ENCODE data around the gene ADIPOR2. TPM values are rescaled to one million over a fixed set of nuclear protein-coding genes. Genes with fewer than 3 reads are reported as not detected.

Gene ADIPOR2
- total RNA-seq, 4 donors from 2014 or later = 46.0 to 59.3 (median 52.4) TPM

DNA sequence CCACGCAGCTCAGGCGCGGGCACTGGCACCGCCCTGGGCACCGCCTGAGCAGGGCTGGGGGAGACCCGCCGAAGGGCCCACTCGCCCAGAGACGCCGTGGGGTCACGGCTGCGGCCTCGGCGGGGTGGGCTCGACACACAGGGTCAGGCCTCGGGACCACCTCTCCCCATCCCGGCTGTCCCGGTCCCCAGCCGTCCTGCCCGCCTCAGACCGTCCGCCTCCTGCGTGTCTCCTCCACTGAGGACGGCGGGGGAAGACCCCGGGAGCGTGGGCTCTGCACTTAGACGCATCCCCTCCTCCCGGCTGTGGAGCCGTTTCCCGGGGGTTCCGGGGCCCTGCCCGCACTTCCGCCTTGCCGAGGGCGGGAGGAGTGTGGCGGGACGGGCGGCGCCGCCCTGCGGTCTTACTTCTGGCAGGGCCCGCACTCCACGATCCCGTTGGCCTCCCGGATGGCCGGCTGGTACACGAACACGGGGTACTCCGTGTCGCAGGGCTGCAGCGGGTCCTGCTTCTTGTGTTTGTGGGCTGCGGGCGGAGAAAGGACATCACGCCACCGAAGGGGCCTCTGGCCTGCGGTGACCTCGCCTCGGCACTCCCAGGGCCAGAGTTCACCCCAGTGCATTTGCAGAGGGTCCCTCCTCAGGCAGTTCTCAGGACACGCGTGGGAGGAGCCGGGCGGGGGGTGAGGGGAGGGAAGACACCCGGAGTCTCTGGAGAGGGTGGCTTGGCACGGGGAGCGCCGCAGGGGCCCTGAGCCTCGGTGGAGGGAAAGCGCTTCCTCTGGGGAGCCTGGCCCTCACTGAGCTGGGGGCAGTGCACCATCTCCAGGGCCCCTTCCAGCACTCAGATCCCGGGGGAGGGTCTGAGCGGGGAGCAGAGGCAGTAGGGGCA, 106.4 kb downstream of the ADIPOR2 start:
- WGBS, 2 donors = 15 to 16% methylated on average over 29 to 31 of the region's 71 CpGs
- no peaks in the 10 kb centered on the region for H3K36me3 ChIP-seq
- H3K4me3 ChIP-seq (replicated peaks in 1 of 3) = peak overlapping the region; percentile 48 to 79 (median 57)
- H3K27me3 ChIP-seq = no peaks in the 10 kb centered on the region
- peak overlapping the region; percentile 51 to 67 (median 64) for H3K27ac ChIP-seq
- H3K4me1 ChIP-seq = peaks cover 12 to 28% of the 10 kb centered on the region in 2 donors
- TF ChIP-seq POLR2A (IDR thresholded peaks at IDR 0.05) = peak in 1 of 2 donors; percentile 28
- TF ChIP-seq, protein P1, sequence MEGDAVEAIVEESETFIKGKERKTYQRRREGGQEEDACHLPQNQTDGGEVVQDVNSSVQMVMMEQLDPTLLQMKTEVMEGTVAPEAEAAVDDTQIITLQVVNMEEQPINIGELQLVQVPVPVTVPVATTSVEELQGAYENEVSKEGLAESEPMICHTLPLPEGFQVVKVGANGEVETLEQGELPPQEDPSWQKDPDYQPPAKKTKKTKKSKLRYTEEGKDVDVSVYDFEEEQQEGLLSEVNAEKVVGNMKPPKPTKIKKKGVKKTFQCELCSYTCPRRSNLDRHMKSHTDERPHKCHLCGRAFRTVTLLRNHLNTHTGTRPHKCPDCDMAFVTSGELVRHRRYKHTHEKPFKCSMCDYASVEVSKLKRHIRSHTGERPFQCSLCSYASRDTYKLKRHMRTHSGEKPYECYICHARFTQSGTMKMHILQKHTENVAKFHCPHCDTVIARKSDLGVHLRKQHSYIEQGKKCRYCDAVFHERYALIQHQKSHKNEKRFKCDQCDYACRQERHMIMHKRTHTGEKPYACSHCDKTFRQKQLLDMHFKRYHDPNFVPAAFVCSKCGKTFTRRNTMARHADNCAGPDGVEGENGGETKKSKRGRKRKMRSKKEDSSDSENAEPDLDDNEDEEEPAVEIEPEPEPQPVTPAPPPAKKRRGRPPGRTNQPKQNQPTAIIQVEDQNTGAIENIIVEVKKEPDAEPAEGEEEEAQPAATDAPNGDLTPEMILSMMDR (IDR thresholded peaks at IDR 0.05) = no peak
- no peaks in the 10 kb centered on the region for H3K9me3 ChIP-seq
- intact Hi-C loops (cut with DNase I) = loop anchor here (2.0 kb wide), 1 partner anchor 144 kb away; no protein-coding TSS in a partner anchor
- peak; percentile 45 to 49 for DNase-seq

GRCh38 chr12:1797991-1798640, 107.2 kb downstream of the ADIPOR2 start:
- Histone ChIP-seq H3K36me3 (no peaks in the 10 kb centered on the region), H3K9me3 (no peaks in the 10 kb centered on the region), H3K27me3 (no peaks in the 10 kb centered on the region), H3K4me1 (peaks cover 12 to 28% of the 10 kb centered on the region in 2 donors), H3K27ac (no peak overlapping the region), H3K4me3 (replicated peaks in 1 of 3) (no peak overlapping the region)
- no peak for TF ChIP-seq POLR2A (IDR thresholded peaks at IDR 0.05)
- no peak for DNase-seq
- WGBS, 2 donors = 94% methylated on average over 16 of the region's 22 CpGs; no CpG with 5 or more reads in 1 of the 2 donors
- intact Hi-C loops (cut with DNase I) = loop anchor here (2.0 kb wide), 1 partner anchor 143 kb away; no protein-coding TSS in a partner anchor

GRCh38 chr12:1798641-1799020, 107.8 kb downstream of the ADIPOR2 start:
- Histone ChIP-seq H3K9me3 (no peaks in the 10 kb centered on the region), H3K4me3 (replicated peaks in 1 of 3) (no peak overlapping the region), H3K27ac (no peak overlapping the region), H3K27me3 (no peaks in the 10 kb centered on the region), H3K4me1 (peaks cover 12 to 28% of the 10 kb centered on the region in 2 donors), H3K36me3 (no peaks in the 10 kb centered on the region)
- intact Hi-C loops (cut with DNase I) = no loop called here
- 89 to 97% methylated on average over 4 to 6 of the region's 6 CpGs for WGBS, 2 donors
- no peak for DNase-seq
- no peak for TF ChIP-seq POLR2A (IDR thresholded peaks at IDR 0.05)
- TF ChIP-seq, protein P1 (IDR thresholded peaks at IDR 0.05) = no peak

GRCh38 chr12:1799051-1799881, 108.4 kb downstream of the ADIPOR2 start:
- Histone ChIP-seq H3K4me1 (peaks cover 12 to 21% of the 10 kb centered on the region in 2 donors), H3K27me3 (no peaks in the 10 kb centered on the region), H3K36me3 (no peaks in the 10 kb centered on the region), H3K4me3 (replicated peaks in 1 of 3) (no peak overlapping the region), H3K27ac (no peak overlapping the region), H3K9me3 (no peaks in the 10 kb centered on the region)
- intact Hi-C loops (cut with DNase I) = no loop called here
- TF ChIP-seq POLR2A (IDR thresholded peaks at IDR 0.05) = no peak
- TF ChIP-seq, protein P1 (IDR thresholded peaks at IDR 0.05) = no peak
- DNase-seq = no peak
- WGBS, 2 donors = 89 to 96% methylated on average over 8 to 18 of the region's 21 CpGs

DNA sequence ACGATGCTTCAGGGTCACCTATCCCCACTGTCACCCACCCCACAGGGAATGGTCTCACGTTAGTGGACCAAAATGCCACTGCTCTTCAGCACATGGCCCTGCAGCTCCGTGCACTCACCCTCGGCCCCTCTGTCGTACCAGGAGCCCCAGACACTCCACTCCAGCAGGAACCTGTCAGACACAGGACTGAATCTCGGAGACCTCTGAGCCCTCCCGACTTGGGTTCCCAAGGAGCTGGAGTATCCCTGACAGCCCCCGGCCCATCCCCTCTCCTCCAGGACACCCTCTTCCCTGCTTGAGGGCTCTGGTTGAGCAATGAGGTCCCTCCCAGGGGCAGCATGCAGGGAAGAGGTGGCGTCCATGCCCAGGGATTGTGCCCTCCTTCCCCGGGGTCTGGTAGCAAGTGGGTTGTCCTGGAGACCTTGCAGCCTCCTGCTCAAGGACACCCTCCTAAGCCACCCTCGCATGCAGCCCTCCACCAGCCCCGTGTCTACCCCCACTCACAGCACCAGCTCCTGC, 109.1 kb downstream of the ADIPOR2 start:
- Histone ChIP-seq H3K27me3 (no peaks in the 10 kb centered on the region), H3K27ac (no peak overlapping the region), H3K36me3 (no peaks in the 10 kb centered on the region), H3K9me3 (no peaks in the 10 kb centered on the region), H3K4me3 (replicated peaks in 1 of 3) (no peak overlapping the region), H3K4me1 (peaks cover 12 to 20% of the 10 kb centered on the region in 2 donors)
- no peak for TF ChIP-seq POLR2A (IDR thresholded peaks at IDR 0.05)
- TF ChIP-seq, protein P1 (IDR thresholded peaks at IDR 0.05) = no peak
- intact Hi-C loops (cut with DNase I) = loop anchor here (10.0 kb wide), 1 partner anchor 235 kb away; no protein-coding TSS in a partner anchor
- DNase-seq = no peak
- WGBS, 2 donors = 82 to 88% methylated on average over 8 to 9 of the region's 12 CpGs
